Measurements from ENCODE around the gene FYCO1.

FYCO1 gene

GRCh38 chr3:45940004-45940780 lies 55.4 kb downstream of the FYCO1 start:
- peak; percentile 55 for DNase-seq

- no peak for DNase-seq
Measured at GRCh38 chr3:45939341-45939771, 56.3 kb downstream of the FYCO1 start.

GRCh38 chr3:45938864-45939263 lies 56.8 kb downstream of the FYCO1 start:
- peak; percentile 93 for DNase-seq

- DNase-seq = peak; percentile 52
Measured at GRCh38 chr3:45938043-45938435, 57.6 kb downstream of the FYCO1 start.

GRCh38 chr3:45937206-45938042 lies 58.2 kb downstream of the FYCO1 start:
- DNase-seq = peak; percentile 53

- peak; percentile 35 for DNase-seq
Measured at GRCh38 chr3:45936261-45936660, 59.4 kb downstream of the FYCO1 start.

- no peak for DNase-seq
Measured at GRCh38 chr3:45933591-45933990, 62.0 kb downstream of the FYCO1 start.

- DNase-seq = no peak
Measured at GRCh38 chr3:45932112-45932511, 63.5 kb downstream of the FYCO1 start.

GRCh38 chr3:45931496-45931895 lies 64.1 kb downstream of the FYCO1 start:
- DNase-seq = no peak

- peak; percentile 89 for DNase-seq
Measured at GRCh38 chr3:45929042-45929679, 66.5 kb downstream of the FYCO1 start.

- DNase-seq = no peak
Measured at GRCh38 chr3:45927881-45928280, 67.7 kb downstream of the FYCO1 start.

- peak; percentile 55 for DNase-seq
Measured at GRCh38 chr3:45923755-45924154, 71.9 kb downstream of the FYCO1 start.

GRCh38 chr3:45922950-45923590 lies 72.6 kb downstream of the FYCO1 start:
- peak; percentile 21 for DNase-seq

GRCh38 chr3:45922039-45922326 lies 73.6 kb downstream of the FYCO1 start:
- DNase-seq = no peak

GRCh38 chr3:45921158-45922038 lies 74.2 kb downstream of the FYCO1 start:
- no peak for DNase-seq

GRCh38 chr3:45917146-45917898 lies 78.3 kb downstream of the FYCO1 start:
- DNase-seq = no peak

- peak; percentile 86 for DNase-seq
Measured at GRCh38 chr3:45915518-45916231, 79.9 kb downstream of the FYCO1 start.

GRCh38 chr3:45915059-45915439 lies 80.6 kb downstream of the FYCO1 start:
- DNase-seq = no peak

- peak; percentile 56 for DNase-seq
Measured at GRCh38 chr3:45914362-45915058, 81.1 kb downstream of the FYCO1 start.

GRCh38 chr3:45912435-45912834 lies 83.2 kb downstream of the FYCO1 start:
- DNase-seq = no peak

Data from activated CD8-positive, alpha-beta memory T cell treated with anti-CD3 and anti-CD28 coated beads for 24 hours (primary cell).